DND-41 (cell line): ENCODE measurements around the gene CARD14.

Experiments
- ATAC-seq: fragments of 200-7000 bp; cut with Tn5 transposase; 3 replicates; pipeline ENCODE4 v1.9.1; 2021; ENCODE audit warnings: low read depth; ENCODE audit not compliant: insufficient read depth
- DNase-seq: peaks from one replicate; pipeline ENCODE4 v3.0.0-alpha.2; 2020
- H2AFZ ChIP-seq: 2 replicates; pipeline ENCODE4 v1.6.0; 2012; ENCODE audit warnings: low read depth, low read length
- H3K27ac ChIP-seq: 2 replicates; pipeline ENCODE4 v1.5.1; 2012; ENCODE audit warnings: low read length, inconsistent platforms
- H3K27me3 ChIP-seq: fragments of 200-600 bp; sonication (generic); 2 replicates; pipeline ENCODE4 v1.6.0; 2012; ENCODE audit warnings: low read length, mild to moderate bottlenecking, inconsistent platforms; ENCODE audit not compliant: insufficient read depth, poor library complexity
- H3K36me3 ChIP-seq: 2 replicates; pipeline ENCODE4 v1.5.1; 2012; ENCODE audit warnings: low read length, inconsistent platforms; ENCODE audit not compliant: insufficient read depth
- H3K4me1 ChIP-seq: 2 replicates; pipeline ENCODE4 v1.5.1; 2012; ENCODE audit warnings: mild to moderate bottlenecking, low read length; ENCODE audit not compliant: insufficient read depth
- H3K4me2 ChIP-seq: 2 replicates; pipeline ENCODE4 v1.6.0; 2012; ENCODE audit warnings: mild to moderate bottlenecking, moderate library complexity, low read length, inconsistent platforms; ENCODE audit not compliant: insufficient read depth
- H3K4me3 ChIP-seq, 2 experiments: fragments of 200-600 bp in 1 of 2; shearing (Covaris generic) in 1 of 2; 2 replicates each; pipeline ENCODE4 v1.5.1; 2012 to 2016; ENCODE audit warnings: inconsistent platforms in 2 of 2, low read length in 2 of 2, mild to moderate bottlenecking in 2 of 2, low read depth in 1 of 2, moderate library complexity in 1 of 2
- H3K79me2 ChIP-seq: 2 replicates; pipeline ENCODE4 v1.6.0; 2012; ENCODE audit warnings: low read length, inconsistent platforms; ENCODE audit not compliant: insufficient read depth
- H3K9ac ChIP-seq: 2 replicates; pipeline ENCODE4 v1.6.0; 2012; ENCODE audit warnings: low read depth, mild to moderate bottlenecking, inconsistent platforms, low read length, moderate library complexity
- H3K9me3 ChIP-seq: 2 replicates; pipeline ENCODE4 v1.5.1; 2012; ENCODE audit warnings: low read length, moderate library complexity, mild to moderate bottlenecking, inconsistent platforms; ENCODE audit not compliant: insufficient read depth, severe bottlenecking
- H4K20me1 ChIP-seq: 2 replicates; pipeline ENCODE4 v1.6.0; 2012; ENCODE audit warnings: low read length; ENCODE audit not compliant: insufficient read depth
- EZH2 ChIP-seq: IDR thresholded peaks from 3 replicates; pipeline ENCODE4 v1.6.1; 2012; ENCODE audit warnings: borderline replicate concordance, low read depth, mild to moderate bottlenecking, moderate library complexity, low read length, inconsistent platforms; ENCODE audit not compliant: severe bottlenecking
- TF ChIP-seq, protein P1 (sequence below): IDR thresholded peaks from 2 replicates; pipeline ENCODE4 v1.5.1; 2012; ENCODE audit warnings: borderline replicate concordance, low read length, moderate library complexity, mild to moderate bottlenecking; ENCODE audit not compliant: poor library complexity, severe bottlenecking; ENCODE audit errors: extremely low read depth

The CARD14 gene

DNA sequence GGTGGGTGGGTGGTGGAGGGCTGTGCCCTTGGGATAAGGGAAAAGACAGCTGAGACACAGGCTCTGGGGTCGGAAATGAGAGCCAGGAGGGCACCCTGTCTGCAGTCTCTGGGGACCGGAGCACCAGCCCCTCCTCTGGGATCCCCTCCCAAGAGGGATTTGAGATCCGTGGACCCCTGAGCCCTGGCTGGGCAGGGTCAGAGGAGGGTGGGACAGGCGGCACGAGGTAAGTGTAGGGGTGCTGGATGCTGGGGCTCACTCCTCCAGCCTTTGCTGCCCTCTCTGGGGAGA lies 49.9 kb downstream of the CARD14 start:
- H4K20me1 ChIP-seq, result peaks cover 30% of the 10 kb centered on the region
- no peaks in the 10 kb centered on the region for H3K36me3 ChIP-seq

DNA sequence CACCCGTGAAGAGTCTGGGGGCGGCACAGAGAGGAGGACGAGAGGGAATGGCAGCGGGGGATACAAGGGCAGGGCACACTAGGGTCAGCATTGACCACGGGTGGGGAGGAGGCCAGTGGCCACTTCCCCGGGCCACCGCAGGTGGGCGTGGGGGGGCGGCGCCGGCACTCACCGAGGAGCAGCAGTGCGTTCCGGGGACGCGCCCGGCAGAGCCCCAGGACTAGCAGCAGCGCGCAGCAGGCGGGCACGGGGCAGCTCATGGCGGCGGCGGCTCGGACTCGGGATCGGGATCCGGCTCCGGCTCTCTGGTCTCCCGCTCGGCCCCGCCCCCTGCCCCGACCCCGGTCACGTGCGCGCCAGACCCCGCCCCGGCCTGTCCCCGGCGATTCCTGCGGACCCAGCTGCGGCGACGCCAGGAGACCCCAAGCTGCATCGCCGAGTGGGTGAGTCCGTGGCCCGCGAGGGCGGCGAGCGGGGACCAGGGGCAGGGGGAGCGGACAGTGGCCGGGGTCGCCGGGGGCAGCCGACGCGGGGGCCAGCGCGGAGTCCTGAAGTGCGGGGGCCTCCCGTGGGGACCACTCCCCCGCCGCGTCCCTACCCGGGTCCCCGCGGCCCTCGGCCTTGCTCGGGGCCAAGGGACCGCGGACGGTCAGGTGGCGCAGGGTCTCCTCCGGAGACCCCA lies 50.4 kb downstream of the CARD14 start, which contains the start of the genes SGSH and SLC26A11:
SGSH (minus strand) TSS at position 280 of the 682 bp plus-strand sequence; CDS start at position 260, 20 bp downstream.
SLC26A11 (plus strand) TSS at position 374 of the 682 bp plus-strand sequence. CDS start 1,134 bp downstream, outside the sequence.
- H2AFZ ChIP-seq, result no peak within 1 kb of the TSS
- DNase-seq, result no peak

More for the DNA sequence above, 49.9 kb downstream of the CARD14 start:
- Histone ChIP-seq H3K27me3 (no peaks in the 10 kb centered on the region), H3K27ac (peak overlapping the region; percentile 49; the same call in 1 of the 2 replicates), H3K9ac (no peak overlapping the region), H3K4me3 (no peak overlapping the region), H2AFZ (no peak overlapping the region), H3K79me2 (no peaks in the 10 kb centered on the region), H3K9me3 (no peaks in the 10 kb centered on the region), H3K4me2 (peak overlapping the region; percentile 45), H3K4me1 (peaks cover 19% of the 10 kb centered on the region)
- DNase-seq (no peak), ATAC-seq (no peak)
- no peak for TF ChIP-seq EZH2
- TF ChIP-seq, protein P1, sequence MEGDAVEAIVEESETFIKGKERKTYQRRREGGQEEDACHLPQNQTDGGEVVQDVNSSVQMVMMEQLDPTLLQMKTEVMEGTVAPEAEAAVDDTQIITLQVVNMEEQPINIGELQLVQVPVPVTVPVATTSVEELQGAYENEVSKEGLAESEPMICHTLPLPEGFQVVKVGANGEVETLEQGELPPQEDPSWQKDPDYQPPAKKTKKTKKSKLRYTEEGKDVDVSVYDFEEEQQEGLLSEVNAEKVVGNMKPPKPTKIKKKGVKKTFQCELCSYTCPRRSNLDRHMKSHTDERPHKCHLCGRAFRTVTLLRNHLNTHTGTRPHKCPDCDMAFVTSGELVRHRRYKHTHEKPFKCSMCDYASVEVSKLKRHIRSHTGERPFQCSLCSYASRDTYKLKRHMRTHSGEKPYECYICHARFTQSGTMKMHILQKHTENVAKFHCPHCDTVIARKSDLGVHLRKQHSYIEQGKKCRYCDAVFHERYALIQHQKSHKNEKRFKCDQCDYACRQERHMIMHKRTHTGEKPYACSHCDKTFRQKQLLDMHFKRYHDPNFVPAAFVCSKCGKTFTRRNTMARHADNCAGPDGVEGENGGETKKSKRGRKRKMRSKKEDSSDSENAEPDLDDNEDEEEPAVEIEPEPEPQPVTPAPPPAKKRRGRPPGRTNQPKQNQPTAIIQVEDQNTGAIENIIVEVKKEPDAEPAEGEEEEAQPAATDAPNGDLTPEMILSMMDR, result no peak

DNA sequence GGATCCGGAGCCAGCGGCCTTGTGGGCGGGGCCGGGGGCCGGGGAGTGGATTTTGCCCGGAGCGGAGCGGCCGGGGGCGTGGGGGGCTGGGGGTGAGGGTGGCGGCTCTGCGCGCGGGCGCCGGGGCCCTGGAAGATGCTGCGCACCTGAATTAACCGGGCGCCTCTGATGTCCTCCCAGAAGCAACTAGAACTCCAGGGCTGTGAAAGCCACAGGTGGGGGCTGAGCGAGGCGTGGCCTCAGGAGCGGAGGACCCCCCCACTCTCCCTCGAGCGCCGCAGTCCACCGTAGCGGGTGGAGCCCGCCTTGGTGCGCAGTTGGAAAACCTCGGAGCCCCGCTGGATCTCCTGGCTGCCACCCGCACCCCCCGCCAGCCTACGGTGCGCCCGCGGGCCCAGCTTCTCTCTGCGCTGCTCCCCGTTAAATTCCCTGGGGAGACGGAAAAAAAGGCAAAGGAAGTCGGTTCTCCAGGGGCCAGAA lies 50.9 kb downstream of the CARD14 start:
- TF ChIP-seq, protein P1, result no peak
- no peak for TF ChIP-seq EZH2
- H2AFZ ChIP-seq, result no peak overlapping the region
- H3K9me3 ChIP-seq, result no peaks in the 10 kb centered on the region
- H3K4me1 ChIP-seq, result peaks cover 19% of the 10 kb centered on the region
- no peak overlapping the region for H3K27ac ChIP-seq
- no peak overlapping the region for H3K4me3 ChIP-seq
- peaks cover 27% of the 10 kb centered on the region for H4K20me1 ChIP-seq
- no peak for DNase-seq
- no peak for ATAC-seq
- no peaks in the 10 kb centered on the region for H3K36me3 ChIP-seq
- H3K79me2 ChIP-seq, result no peaks in the 10 kb centered on the region
- H3K4me2 ChIP-seq, result no peak overlapping the region
- no peaks in the 10 kb centered on the region for H3K27me3 ChIP-seq
- no peak overlapping the region for H3K9ac ChIP-seq

More for the DNA sequence above, 50.4 kb downstream of the CARD14 start, which contains the start of the genes SGSH and SLC26A11:
- ATAC-seq, result no peak
- no peak for TF ChIP-seq EZH2
- TF ChIP-seq, protein P1, result no peak
- no peaks in the 10 kb centered on the region for H3K36me3 ChIP-seq
- no peaks in the 10 kb centered on the region for H3K27me3 ChIP-seq
- H3K4me3 ChIP-seq, result no peak within 1 kb of the TSS
- H3K79me2 ChIP-seq, result no peaks in the 10 kb centered on the region
- peaks cover 27% of the 10 kb centered on the region for H4K20me1 ChIP-seq
- no peak within 1 kb of the TSS for H3K9ac ChIP-seq
- peak within 1 kb of the TSS; percentile 51 for H3K4me2 ChIP-seq
- peak within 1 kb of the TSS; percentile 49; the same call in 1 of the 2 replicates for H3K27ac ChIP-seq
- H3K9me3 ChIP-seq, result no peaks in the 10 kb centered on the region
- peaks cover 19% of the 10 kb centered on the region for H3K4me1 ChIP-seq
